Caco-2 (cell line): ENCODE data around the gene FARS2. TPM values are rescaled to one million over a fixed set of nuclear protein-coding genes. Genes with fewer than 3 reads are reported as not detected.
A peak's percentile ranks its signal among the peaks of the same experiment; 100 is the strongest.

Experiments
- BruUV-seq: library from RNA; stranded (reverse); fragments of 400-500 nt; replicated peaks from 2 replicates; lab custom pipeline; 2021; lab: Mats Ljungman, UMichigan
- CTCF ChIA-PET: fragments of 300-600 bp; sonication (Branson Sonifier 250); formaldehyde crosslinking; loops from one replicate; lab custom pipeline; 2022; ENCODE audit warnings: antibody characterized with exemption; lab: Charles Lee
- POLR2A ChIA-PET: fragments of 300-600 bp; sonication (Branson Sonifier 250); formaldehyde crosslinking; loops from one replicate; lab custom pipeline; 2022; ENCODE audit warnings: antibody characterized with exemption; lab: Charles Lee
- DNase-seq, 2 experiments: peaks; one replicate each; pipeline versions ENCODE4 v3.0.0 to v3.0.0-alpha.2; 2020 to 2022
- H3K27me3 ChIP-seq: replicated peaks from 2 replicates; pipeline ENCODE4 v1.6.0; 2011; ENCODE audit warnings: low read length; ENCODE audit not compliant: control insufficient read depth, insufficient read depth
- H3K36me3 ChIP-seq: 2 replicates; pipeline ENCODE4 v1.5.1; 2011; ENCODE audit warnings: low read length; ENCODE audit not compliant: control insufficient read depth, insufficient read depth
- H3K4me1 ChIP-seq: fragments of 250-450 bp; sonication (Bioruptor Pico); 2 replicates; pipeline ENCODE4 v1.5.1; 2020; ENCODE audit warnings: mild to moderate bottlenecking
- H3K4me3 ChIP-seq: 2 replicates; pipeline ENCODE4 v1.5.1; 2011; ENCODE audit warnings: low read depth, mild to moderate bottlenecking, control low read depth, low read length
- H3K9me3 ChIP-seq: fragments of 250-450 bp; sonication (Bioruptor Pico); 2 replicates; pipeline ENCODE4 v1.5.1; 2020; ENCODE audit warnings: mild to moderate bottlenecking, moderate library complexity
- H3K27ac Mint-ChIP-seq: one replicate; pipeline ENCODE4 v1.8.0; 2022; ENCODE audit warnings: mixed read lengths; ENCODE audit not compliant: unreplicated experiment
- H3K27me3 Mint-ChIP-seq: one replicate; pipeline ENCODE4 v1.8.0; 2022; ENCODE audit warnings: mixed read lengths; ENCODE audit not compliant: insufficient read depth, unreplicated experiment
- H3K36me3 Mint-ChIP-seq: one replicate; pipeline ENCODE4 v1.8.0; 2022; ENCODE audit warnings: mild to moderate bottlenecking, mixed read lengths; ENCODE audit not compliant: insufficient read depth, unreplicated experiment
- H3K4me1 Mint-ChIP-seq: one replicate; pipeline ENCODE4 v1.8.0; 2022; ENCODE audit warnings: low read depth, mixed read lengths; ENCODE audit not compliant: unreplicated experiment
- H3K4me3 Mint-ChIP-seq: one replicate; pipeline ENCODE4 v1.8.0; 2022; ENCODE audit warnings: mild to moderate bottlenecking, moderate library complexity, mixed read lengths; ENCODE audit not compliant: unreplicated experiment
- H3K9me3 Mint-ChIP-seq: one replicate; pipeline ENCODE4 v1.8.0; 2022; ENCODE audit warnings: mixed read lengths; ENCODE audit not compliant: unreplicated experiment
- intact Hi-C: fragments of 100-400 bp; cut with micrococcal nuclease; formaldehyde crosslinking; loops from one replicate; pipeline ENCODE4 v1.10.0; 2022; ENCODE audit not compliant: unreplicated experiment
- total RNA-seq: library from RNA; stranded (reverse); gene quantifications from 2 replicates; pipeline ENCODE4 v1.2.3, GENCODE V29; 2022
- TF ChIP-seq, protein P1 (sequence below), 2 experiments: fragments of 200-600 bp in 1 of 2; IDR thresholded peaks; 1 replicate in 1 of 2; 2 replicates in 1 of 2; pipeline versions ENCODE4 v1.5.1 to v1.8.0; 2011 to 2022; ENCODE audit warnings: antibody characterized with exemption in 1 of 2, control low read depth in 1 of 2, inconsistent platforms in 1 of 2, low read depth in 1 of 2, low read length in 1 of 2, mild to moderate bottlenecking in 1 of 2, moderate library complexity in 1 of 2; ENCODE audit not compliant: insufficient read depth in 1 of 2, severe bottlenecking in 1 of 2, unreplicated experiment in 1 of 2

FARS2 gene
- total RNA-seq, 1 experiment from 2014 or later: 15.4 TPM

DNA sequence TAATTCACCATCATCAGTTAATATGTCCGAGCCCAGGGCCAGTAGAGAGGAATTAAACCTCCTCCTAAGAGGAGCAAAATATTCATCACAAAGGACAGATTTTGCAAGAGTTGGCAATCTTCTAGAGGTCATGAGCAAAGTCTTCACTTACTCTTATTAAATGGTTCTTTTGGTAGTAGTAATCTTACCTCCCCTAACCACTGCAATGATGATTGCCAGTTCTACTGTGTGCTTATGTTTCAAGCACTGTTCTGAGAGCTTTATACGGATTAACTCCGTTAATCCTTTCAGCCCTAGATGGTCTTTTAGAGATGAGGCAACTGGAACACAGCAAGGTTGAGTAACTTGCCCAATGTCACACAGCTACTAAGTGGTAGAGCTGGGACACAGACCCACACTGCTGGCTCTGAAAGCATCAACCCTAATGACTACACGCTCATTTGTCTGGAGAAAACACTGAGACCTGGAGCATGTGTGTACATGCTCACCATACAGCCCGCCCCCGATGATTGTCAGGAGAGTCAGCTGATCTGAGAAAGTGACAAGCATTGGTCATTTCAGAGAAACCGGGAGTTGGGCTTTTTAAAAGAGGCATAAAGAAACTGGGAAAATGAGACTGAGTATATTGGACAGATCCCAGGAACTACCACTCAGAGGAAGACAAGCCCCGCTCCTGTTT is 469.4 kb downstream of the FARS2 start:
- H3K9me3 Mint-ChIP-seq: no peaks in the 10 kb centered on the region
- Histone ChIP-seq H3K27me3 (no peaks in the 10 kb centered on the region), H3K36me3 (no peaks in the 10 kb centered on the region), H3K4me3 (no peak overlapping the region), H3K4me1 (no peaks in the 10 kb centered on the region), H3K9me3 (no peaks in the 10 kb centered on the region)
- no peaks in the 10 kb centered on the region for H3K36me3 Mint-ChIP-seq
- intact Hi-C loops: no loop called here
- TF ChIP-seq, protein P1, sequence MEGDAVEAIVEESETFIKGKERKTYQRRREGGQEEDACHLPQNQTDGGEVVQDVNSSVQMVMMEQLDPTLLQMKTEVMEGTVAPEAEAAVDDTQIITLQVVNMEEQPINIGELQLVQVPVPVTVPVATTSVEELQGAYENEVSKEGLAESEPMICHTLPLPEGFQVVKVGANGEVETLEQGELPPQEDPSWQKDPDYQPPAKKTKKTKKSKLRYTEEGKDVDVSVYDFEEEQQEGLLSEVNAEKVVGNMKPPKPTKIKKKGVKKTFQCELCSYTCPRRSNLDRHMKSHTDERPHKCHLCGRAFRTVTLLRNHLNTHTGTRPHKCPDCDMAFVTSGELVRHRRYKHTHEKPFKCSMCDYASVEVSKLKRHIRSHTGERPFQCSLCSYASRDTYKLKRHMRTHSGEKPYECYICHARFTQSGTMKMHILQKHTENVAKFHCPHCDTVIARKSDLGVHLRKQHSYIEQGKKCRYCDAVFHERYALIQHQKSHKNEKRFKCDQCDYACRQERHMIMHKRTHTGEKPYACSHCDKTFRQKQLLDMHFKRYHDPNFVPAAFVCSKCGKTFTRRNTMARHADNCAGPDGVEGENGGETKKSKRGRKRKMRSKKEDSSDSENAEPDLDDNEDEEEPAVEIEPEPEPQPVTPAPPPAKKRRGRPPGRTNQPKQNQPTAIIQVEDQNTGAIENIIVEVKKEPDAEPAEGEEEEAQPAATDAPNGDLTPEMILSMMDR (IDR thresholded peaks at IDR 0.05; ENCODE audit: insufficient read depth in 1 of 2, low read depth in 1 of 2, low read length in 1 of 2, severe bottlenecking in 1 of 2, unreplicated experiment in 1 of 2): no peak
- H3K4me1 Mint-ChIP-seq: peaks cover 5% of the 10 kb centered on the region
- no TSS peak for BruUV-seq
- POLR2A ChIA-PET: no interaction called here
- H3K27ac Mint-ChIP-seq: peak overlapping the region; percentile 11
- H3K4me3 Mint-ChIP-seq: no peak overlapping the region
- CTCF ChIA-PET: no interaction called here
- no peak for DNase-seq
- no peaks in the 10 kb centered on the region for H3K27me3 Mint-ChIP-seq

DNA sequence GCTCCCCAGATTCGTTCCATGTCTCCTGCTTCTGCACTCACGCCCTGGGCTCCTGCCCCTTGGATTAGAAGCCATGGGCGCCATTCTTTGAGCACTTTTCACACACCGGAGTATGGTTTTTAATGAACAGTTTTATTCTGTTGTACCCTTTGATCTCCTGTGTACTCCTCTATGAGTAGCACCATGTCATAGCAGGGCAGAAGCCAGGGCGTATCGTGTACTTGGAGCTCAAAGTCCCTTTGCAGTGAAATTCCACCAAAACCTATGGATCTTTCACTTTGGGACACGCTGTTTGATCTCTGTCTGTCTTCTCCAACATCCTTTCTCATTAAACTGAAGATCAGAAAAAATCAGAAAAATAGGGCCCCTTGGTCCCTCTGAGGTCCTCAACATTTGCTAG is 470.1 kb downstream of the FARS2 start:
- intact Hi-C loops: no loop called here
- Histone ChIP-seq H3K9me3 (no peaks in the 10 kb centered on the region), H3K4me3 (no peak overlapping the region), H3K36me3 (no peaks in the 10 kb centered on the region), H3K27me3 (no peaks in the 10 kb centered on the region), H3K4me1 (no peaks in the 10 kb centered on the region)
- no TSS peak for BruUV-seq
- POLR2A ChIA-PET: no interaction called here
- Mint-ChIP-seq H3K4me3 (no peak overlapping the region), H3K36me3 (no peaks in the 10 kb centered on the region), H3K4me1 (peaks cover 5% of the 10 kb centered on the region), H3K9me3 (no peaks in the 10 kb centered on the region), H3K27ac (peak overlapping the region; percentile 11), H3K27me3 (no peaks in the 10 kb centered on the region)
- TF ChIP-seq, protein P1 (IDR thresholded peaks at IDR 0.05; ENCODE audit: insufficient read depth in 1 of 2, low read depth in 1 of 2, low read length in 1 of 2, severe bottlenecking in 1 of 2, unreplicated experiment in 1 of 2): no peak
- CTCF ChIA-PET: no interaction called here
- no peak for DNase-seq

DNA sequence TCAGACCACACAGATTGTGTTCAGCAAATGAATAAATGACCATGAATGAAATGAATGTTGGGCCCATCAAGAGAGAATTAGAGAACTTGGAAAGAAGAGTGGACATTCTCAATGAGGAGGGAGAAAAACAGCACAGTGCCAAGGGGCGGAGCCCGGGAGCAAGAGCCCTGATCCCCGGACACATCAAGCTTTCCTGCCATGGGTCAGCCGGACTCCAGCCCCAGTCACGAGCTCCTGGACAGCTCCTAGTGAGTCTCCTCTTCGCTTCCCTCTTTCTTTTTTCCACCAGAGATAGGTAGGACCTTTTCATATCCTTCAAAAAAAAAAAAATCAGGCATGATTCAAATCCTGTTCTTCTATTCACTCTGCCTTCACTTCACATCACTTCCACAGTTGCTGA is 471.2 kb downstream of the FARS2 start:
- peaks cover 5% of the 10 kb centered on the region for H3K4me1 Mint-ChIP-seq
- H3K9me3 ChIP-seq: no peaks in the 10 kb centered on the region
- no peak overlapping the region for H3K27ac Mint-ChIP-seq
- H3K9me3 Mint-ChIP-seq: no peaks in the 10 kb centered on the region
- no TSS peak for BruUV-seq
- H3K27me3 Mint-ChIP-seq: no peaks in the 10 kb centered on the region
- no peaks in the 10 kb centered on the region for H3K36me3 ChIP-seq
- POLR2A ChIA-PET: no interaction called here
- H3K4me1 ChIP-seq: no peaks in the 10 kb centered on the region
- no peak overlapping the region for H3K4me3 Mint-ChIP-seq
- intact Hi-C loops: no loop called here
- TF ChIP-seq, protein P1 (IDR thresholded peaks at IDR 0.05; ENCODE audit: insufficient read depth in 1 of 2, low read depth in 1 of 2, low read length in 1 of 2, severe bottlenecking in 1 of 2, unreplicated experiment in 1 of 2): no peak
- no peak for DNase-seq
- CTCF ChIA-PET: no interaction called here
- no peak overlapping the region for H3K4me3 ChIP-seq
- H3K36me3 Mint-ChIP-seq: no peaks in the 10 kb centered on the region
- no peaks in the 10 kb centered on the region for H3K27me3 ChIP-seq
